Hematopoietic multipotent progenitor cell treated with erythropoietin and hydrocortisone succinate and interleukin-3 and kit ligand, for 4 days (in vitro differentiated cells): ENCODE data around the gene PRKAG2.

ENCODE experiments used
- DNase-seq: peaks from one replicate; pipeline ENCODE4 v3.0.0-alpha.2; 2015

The PRKAG2 gene

GRCh38 chr7:151702961-151703360, 174.0 kb downstream of the PRKAG2 start:
- DNase-seq, result no peak

GRCh38 chr7:151700586-151701165, 176.2 kb downstream of the PRKAG2 start:
- DNase-seq, result no peak

GRCh38 chr7:151699928-151700319, 177.0 kb downstream of the PRKAG2 start:
- DNase-seq, result peak; percentile 65

- peak; percentile 52 for DNase-seq
These were observed 177.6 kb downstream of the PRKAG2 start for GRCh38 chr7:151699147-151699927.

- no peak for DNase-seq
These were observed 179.0 kb downstream of the PRKAG2 start for GRCh38 chr7:151697942-151698341.

- DNase-seq, result no peak
These were observed 179.4 kb downstream of the PRKAG2 start for GRCh38 chr7:151697515-151697895.

- no peak for DNase-seq
These were observed 180.0 kb downstream of the PRKAG2 start for GRCh38 chr7:151696721-151697514.

GRCh38 chr7:151695951-151696541, 180.9 kb downstream of the PRKAG2 start:
- DNase-seq, result no peak

- no peak for DNase-seq
These were observed 181.9 kb downstream of the PRKAG2 start for GRCh38 chr7:151694828-151695580.

- no peak for DNase-seq
These were observed 182.5 kb downstream of the PRKAG2 start for GRCh38 chr7:151694441-151694827.

- no peak for DNase-seq
These were observed 183.8 kb downstream of the PRKAG2 start for GRCh38 chr7:151693140-151693539.

GRCh38 chr7:151692721-151693120, 184.2 kb downstream of the PRKAG2 start:
- no peak for DNase-seq

- no peak for DNase-seq
These were observed 185.5 kb downstream of the PRKAG2 start for GRCh38 chr7:151691449-151691848.

- DNase-seq, result no peak
These were observed 186.3 kb downstream of the PRKAG2 start for GRCh38 chr7:151690606-151691005.

- DNase-seq, result no peak
These were observed 187.5 kb downstream of the PRKAG2 start for GRCh38 chr7:151689196-151689971.

- no peak for DNase-seq
These were observed 188.6 kb downstream of the PRKAG2 start for GRCh38 chr7:151688236-151688780.

- DNase-seq, result no peak
These were observed 189.2 kb downstream of the PRKAG2 start for GRCh38 chr7:151687523-151688235.

GRCh38 chr7:151686826-151687225, 190.1 kb downstream of the PRKAG2 start:
- no peak for DNase-seq

- no peak for DNase-seq
These were observed 190.7 kb downstream of the PRKAG2 start for GRCh38 chr7:151686016-151686766.
